B cell (primary cell): ENCODE measurements around the gene TNFSF12. TPM values are rescaled to one million over a fixed set of nuclear protein-coding genes. Genes with fewer than 3 reads are reported as not detected.

Experiments
- ATAC-seq: fragments of 200-7000 bp; cut with Tn5 transposase; one replicate; pipeline ENCODE4 v1.10.0; 2021; ENCODE audit warnings: low read depth, mild to moderate bottlenecking, moderate number of reproducible peaks, moderate library complexity
- CTCF ChIA-PET: fragments of 350-600 bp; sonication (Branson Sonifier 250); formaldehyde crosslinking; loops from one replicate; lab custom pipeline; 2021; ENCODE audit warnings: antibody characterized with exemption, inconsistent platforms; lab: Charles Lee
- POLR2A ChIA-PET: fragments of 350-600 bp; sonication (Branson Sonifier 250); formaldehyde crosslinking; loops from one replicate; lab custom pipeline; 2021; ENCODE audit warnings: antibody characterized with exemption; lab: Charles Lee
- DNase-seq: peaks from one replicate; pipeline ENCODE4 v3.0.0; 2013
- H2AFZ ChIP-seq: 2 replicates; pipeline ENCODE4 v1.6.1; 2012; ENCODE audit warnings: mild to moderate bottlenecking, low read depth, low read length; ENCODE audit not compliant: insufficient read depth, poor library complexity, severe bottlenecking
- H3K27ac ChIP-seq, 2 donors: 1 replicate in 1 of 2; 2 replicates in 1 of 2; pipeline ENCODE4 v1.5.1; 2012 to 2013; ENCODE audit warnings: low read length in 2 of 2, mild to moderate bottlenecking in 2 of 2, moderate library complexity in 1 of 2
- H3K27me3 ChIP-seq, 4 experiments: fragments of 200-600 bp in 1 of 4; sonication (generic) in 1 of 4; replicated peaks in 1 of 4; 1 replicate in 2 of 4; 2 replicates in 2 of 4; pipeline versions ENCODE4 v1.6.1 to v1.7.0; 2013 to 2016; ENCODE audit warnings: low read length in 3 of 4, mild to moderate bottlenecking in 2 of 4, mixed read lengths in 1 of 4, moderate library complexity in 1 of 4; ENCODE audit not compliant: insufficient read depth in 4 of 4, control insufficient read depth in 3 of 4; ENCODE audit errors: control extremely low read depth in 1 of 4
- H3K36me3 ChIP-seq, 2 experiments: replicated peaks in 1 of 2; 1 replicate in 1 of 2; 2 replicates in 1 of 2; pipeline versions ENCODE4 v1.6.1 to v1.7.1; 2013; ENCODE audit warnings: low read length in 1 of 2; ENCODE audit not compliant: insufficient read depth in 2 of 2, control insufficient read depth in 1 of 2; ENCODE audit errors: control extremely low read depth in 1 of 2, extremely low read depth in 1 of 2
- H3K4me1 ChIP-seq, 2 donors: fragments of 200-600 bp in 1 of 2; sonication (generic) in 1 of 2; 1 replicate in 1 of 2; 2 replicates in 1 of 2; pipeline versions ENCODE4 v1.5.1 to v1.6.1; 2013 to 2017; ENCODE audit warnings: low read length in 2 of 2; ENCODE audit not compliant: control insufficient read depth in 2 of 2, insufficient read depth in 2 of 2
- H3K4me2 ChIP-seq: replicated peaks from 2 replicates; pipeline ENCODE3; 2012; ENCODE audit warnings: mild to moderate bottlenecking, low read depth, low read length; ENCODE audit not compliant: poor library complexity, severe bottlenecking
- H3K4me3 ChIP-seq, 5 experiments: fragments of 200-600 bp in 1 of 5; sonication (generic) in 1 of 5; 1 replicate in 3 of 5; 2 replicates in 2 of 5; pipeline versions ENCODE4 v1.5.1 to v1.7.0; 2011 to 2016; ENCODE audit warnings: low read length in 4 of 5, mild to moderate bottlenecking in 4 of 5, low read depth in 2 of 5, control low read depth in 1 of 5, moderate library complexity in 1 of 5; ENCODE audit not compliant: insufficient read depth in 1 of 5; ENCODE audit errors: control extremely low read depth in 1 of 5, extremely low read depth in 1 of 5
- H3K79me2 ChIP-seq: fragments of 200-600 bp; sonication (generic); one replicate; pipeline ENCODE4 v1.6.0; 2016; ENCODE audit warnings: low read length; ENCODE audit not compliant: control insufficient read depth, insufficient read depth
- H3K9ac ChIP-seq: fragments of 200-600 bp; sonication (generic); 2 replicates; pipeline ENCODE4 v1.6.1; 2017; ENCODE audit warnings: mild to moderate bottlenecking, low read length, moderate library complexity
- H3K9me3 ChIP-seq, 3 donors: one replicate each; pipeline versions ENCODE4 v1.6.1 to v1.7.1; 2013; ENCODE audit warnings: low read length in 2 of 3; ENCODE audit not compliant: control insufficient read depth in 2 of 3, insufficient read depth in 1 of 3; ENCODE audit errors: control extremely low read depth in 1 of 3
- H4K20me1 ChIP-seq: 2 replicates; pipeline ENCODE4 v1.6.0; 2012; ENCODE audit warnings: mild to moderate bottlenecking, low read length; ENCODE audit not compliant: insufficient read depth, control insufficient read depth, poor library complexity, severe bottlenecking
- H3K27ac Mint-ChIP-seq: one replicate; pipeline ENCODE4 v1.8.0; 2021; ENCODE audit warnings: mixed read lengths
- H3K27me3 Mint-ChIP-seq: one replicate; pipeline ENCODE4 v1.8.0; 2021; ENCODE audit warnings: mixed read lengths
- H3K4me1 Mint-ChIP-seq: one replicate; pipeline ENCODE4 v1.8.0; 2021; ENCODE audit warnings: mixed read lengths
- H3K4me3 Mint-ChIP-seq: one replicate; pipeline ENCODE4 v1.8.0; 2021; ENCODE audit warnings: mixed read lengths
- H3K9me3 Mint-ChIP-seq: one replicate; pipeline ENCODE4 v1.8.0; 2022; ENCODE audit warnings: mixed read lengths; ENCODE audit not compliant: insufficient read depth
- EZH2 ChIP-seq: IDR thresholded peaks from 2 replicates; pipeline ENCODE4 v1.6.1; 2012; ENCODE audit warnings: borderline replicate concordance, low read depth, mild to moderate bottlenecking, moderate library complexity, low read length; ENCODE audit not compliant: insufficient read depth, poor library complexity, severe bottlenecking
- WGBS: methylation state at CpG from one replicate; pipeline ENCODE4 v1.1.5; 2013; ENCODE audit warnings: missing lambda C conversion rate; ENCODE audit not compliant: insufficient coverage; 5-methylcytosine and 5-hydroxymethylcytosine counted together
- intact Hi-C: fragments of 100-400 bp; cut with micrococcal nuclease; formaldehyde crosslinking; loops from one replicate; pipeline ENCODE4 v1.10.0; 2022
- polyA plus RNA-seq: library from polyadenylated mRNA; depleted of rRNA; stranded (reverse); fragments of >200 nt; gene quantifications from 2 replicates; pipeline ENCODE4 v1.2.3, GENCODE V29; 2012
- total RNA-seq, 2 donors: library from RNA; stranded (reverse); fragments of 120-200 nt in 1 of 2; gene quantifications; 1 replicate in 1 of 2; 2 replicates in 1 of 2; pipeline versions ENCODE4 v1.2.3 to v1.2.4, GENCODE V29; 2013 to 2022
- TF ChIP-seq, protein P1 (sequence below): fragments of 200-600 bp; IDR thresholded peaks from one replicate; pipeline ENCODE4 v1.8.0; 2022; ENCODE audit warnings: antibody characterized with exemption, mild to moderate bottlenecking

Gene TNFSF12
- total and polyA plus RNA-seq, 2 donors (not counting 1 experiment from before 2014, with no cell fraction given): 40.6 to 53.4 TPM

DNA sequence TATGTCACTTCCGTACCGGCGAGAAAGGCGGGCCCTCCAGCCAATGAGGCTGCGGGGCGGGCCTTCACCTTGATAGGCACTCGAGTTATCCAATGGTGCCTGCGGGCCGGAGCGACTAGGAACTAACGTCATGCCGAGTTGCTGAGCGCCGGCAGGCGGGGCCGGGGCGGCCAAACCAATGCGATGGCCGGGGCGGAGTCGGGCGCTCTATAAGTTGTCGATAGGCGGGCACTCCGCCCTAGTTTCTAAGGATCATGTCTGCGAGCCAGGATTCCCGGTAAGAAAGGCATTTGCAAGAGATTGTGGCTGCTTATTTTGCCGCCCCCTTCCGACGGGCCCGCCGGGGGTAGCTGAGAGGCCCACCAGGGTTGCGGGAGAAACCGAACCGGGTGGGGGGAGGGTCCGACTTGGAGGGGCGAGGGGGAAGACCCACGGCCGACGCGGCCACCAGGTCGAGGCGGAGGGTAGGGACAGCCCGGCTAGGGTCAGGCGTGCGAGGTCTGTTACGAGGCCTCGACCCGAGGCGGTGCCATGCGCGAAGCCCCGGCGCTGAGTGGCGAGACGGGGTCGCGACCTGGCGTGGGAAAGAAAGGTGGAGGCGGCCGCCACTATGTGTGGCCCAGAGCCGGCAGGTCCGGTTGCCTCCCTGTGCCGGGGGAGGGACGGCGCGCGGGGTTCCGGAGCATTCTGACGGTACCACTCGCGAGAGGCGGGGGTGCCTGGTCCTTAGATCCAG lies 23.9 kb downstream of the TNFSF12 start:
- H3K4me2 ChIP-seq: peak overlapping the region; percentile 89
- TF ChIP-seq, protein P1, sequence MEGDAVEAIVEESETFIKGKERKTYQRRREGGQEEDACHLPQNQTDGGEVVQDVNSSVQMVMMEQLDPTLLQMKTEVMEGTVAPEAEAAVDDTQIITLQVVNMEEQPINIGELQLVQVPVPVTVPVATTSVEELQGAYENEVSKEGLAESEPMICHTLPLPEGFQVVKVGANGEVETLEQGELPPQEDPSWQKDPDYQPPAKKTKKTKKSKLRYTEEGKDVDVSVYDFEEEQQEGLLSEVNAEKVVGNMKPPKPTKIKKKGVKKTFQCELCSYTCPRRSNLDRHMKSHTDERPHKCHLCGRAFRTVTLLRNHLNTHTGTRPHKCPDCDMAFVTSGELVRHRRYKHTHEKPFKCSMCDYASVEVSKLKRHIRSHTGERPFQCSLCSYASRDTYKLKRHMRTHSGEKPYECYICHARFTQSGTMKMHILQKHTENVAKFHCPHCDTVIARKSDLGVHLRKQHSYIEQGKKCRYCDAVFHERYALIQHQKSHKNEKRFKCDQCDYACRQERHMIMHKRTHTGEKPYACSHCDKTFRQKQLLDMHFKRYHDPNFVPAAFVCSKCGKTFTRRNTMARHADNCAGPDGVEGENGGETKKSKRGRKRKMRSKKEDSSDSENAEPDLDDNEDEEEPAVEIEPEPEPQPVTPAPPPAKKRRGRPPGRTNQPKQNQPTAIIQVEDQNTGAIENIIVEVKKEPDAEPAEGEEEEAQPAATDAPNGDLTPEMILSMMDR: no peak
- TF ChIP-seq EZH2: no peak
- H3K4me3 ChIP-seq: peak overlapping the region; percentile 72 to 98 (median 93)
- no peak overlapping the region for H2AFZ ChIP-seq
- H3K4me3 Mint-ChIP-seq: peak overlapping the region; percentile 94
- H3K9me3 ChIP-seq: no peaks in the 10 kb centered on the region
- no peaks in the 10 kb centered on the region for H3K9me3 Mint-ChIP-seq
- no peaks in the 10 kb centered on the region for H3K27me3 ChIP-seq
- WGBS: under 1% methylated on average over 73 of the region's 73 CpGs
- H3K27me3 Mint-ChIP-seq: no peaks in the 10 kb centered on the region
- H3K27ac ChIP-seq: peak overlapping the region; percentile 85 to 94
- DNase-seq: peak; percentile 100
- ATAC-seq: peak; percentile 83
- H3K79me2 ChIP-seq: peaks cover 40% of the 10 kb centered on the region
- H3K9ac ChIP-seq: peak overlapping the region; percentile 98
- CTCF ChIA-PET: interaction anchor here (1.0 to 4.9 kb wide), 6 partner anchors 12 to 137 kb away, joined by 3 to 21 read pairs (median 8); partner anchors contain the start of genes FXR2, MPDU1 and SENP3
- H4K20me1 ChIP-seq: peaks cover 50% of the 10 kb centered on the region
- H3K27ac Mint-ChIP-seq: peak overlapping the region; percentile 99
- peaks cover 20 to 62% of the 10 kb centered on the region in 2 experiments for H3K36me3 ChIP-seq
- POLR2A ChIA-PET: interaction anchor here (0.6 to 2.4 kb wide), 12 partner anchors 11 to 137 kb away, joined by 3 to 15 read pairs (median 4); partner anchors contain the start of genes MPDU1, POLR2A, SAT2 and SENP3
- H3K4me1 Mint-ChIP-seq: peaks cover 52% of the 10 kb centered on the region
- intact Hi-C loops: loop anchor here (1.0 to 10.0 kb wide), 13 partner anchors 11 to 558 kb away; partner anchors contain the start of genes CYB5D1, EIF5A, ELP5 and MPDU1
- H3K4me1 ChIP-seq: peaks cover 22 to 29% of the 10 kb centered on the region in 2 donors
